HG02798 (cell line): Measurements from ENCODE around the gene C1QTNF1.

ENCODE experiments used
- ATAC-seq: cut with Tn5 transposase; IDR thresholded peaks from one replicate; pipeline ENCODE4 v1.9.1; 2021; ENCODE audit warnings: mild to moderate bottlenecking; ENCODE audit not compliant: unreplicated experiment, poor library complexity

Gene C1QTNF1

GRCh38 chr17:79074649-79075445, 50.9 kb downstream of the C1QTNF1 start, which contains the start of gene ENGASE:
Gene ENGASE, plus strand, starts transcription at chr17:79074824. Its CDS starts 121 bp downstream, at chr17:79074945.
- ATAC-seq = peak; percentile 95

- peak; percentile 16 for ATAC-seq
Observed at GRCh38 chr17:79075446-79075750, 51.4 kb downstream of the C1QTNF1 start.

GRCh38 chr17:79075861-79076406, 52.0 kb downstream of the C1QTNF1 start:
- ATAC-seq = no peak

- ATAC-seq = no peak
Observed at GRCh38 chr17:79077587-79077986, 53.6 kb downstream of the C1QTNF1 start.

GRCh38 chr17:79078476-79079190, 54.7 kb downstream of the C1QTNF1 start:
- no peak for ATAC-seq

GRCh38 chr17:79079421-79080200, 55.6 kb downstream of the C1QTNF1 start:
- no peak for ATAC-seq

- ATAC-seq = no peak
Observed at GRCh38 chr17:79080349-79080748, 56.4 kb downstream of the C1QTNF1 start.

- ATAC-seq = no peak
Observed at GRCh38 chr17:79080761-79081290, 56.9 kb downstream of the C1QTNF1 start.

GRCh38 chr17:79081571-79082276, 57.8 kb downstream of the C1QTNF1 start:
- no peak for ATAC-seq

GRCh38 chr17:79082311-79083190, 58.6 kb downstream of the C1QTNF1 start:
- ATAC-seq = no peak

- no peak for ATAC-seq
Observed at GRCh38 chr17:79083191-79083971, 59.4 kb downstream of the C1QTNF1 start.

- ATAC-seq = no peak
Observed at GRCh38 chr17:79084291-79085153, 60.6 kb downstream of the C1QTNF1 start.

GRCh38 chr17:79085154-79085920, 61.4 kb downstream of the C1QTNF1 start:
- no peak for ATAC-seq

- no peak for ATAC-seq
Observed at GRCh38 chr17:79085921-79086551, 62.1 kb downstream of the C1QTNF1 start.

GRCh38 chr17:79086609-79087427, 62.8 kb downstream of the C1QTNF1 start:
- no peak for ATAC-seq
